H1 (cell line): ENCODE data around the gene ISM1. TPM values are rescaled to one million over a fixed set of nuclear protein-coding genes. Genes with fewer than 3 reads are reported as not detected.

Source experiments
- ZNF274 ChIP-seq: IDR thresholded peaks from 2 replicates; pipeline ENCODE4 v1.7.0; 2012; ENCODE audit warnings: low read length, borderline replicate concordance; ENCODE audit errors: extremely low read depth
- polyA plus RNA-seq, 7 experiments: library from polyadenylated mRNA; depleted of rRNA in 3 of 7; stranded (reverse) in 5 of 7; unstranded in 2 of 7; fragments of >200 nt in 5 of 7; fragments of 200-250 nt in 2 of 7; gene quantifications; 1 replicate in 5 of 7; 2 replicates in 1 of 7; 4 replicates in 1 of 7; pipeline versions ENCODE4 v1.2.1 to v1.2.3, GENCODE V29; 2011 to 2013; ENCODE audit warnings: missing spikeins in 2 of 7, mixed read lengths in 2 of 7
- total RNA-seq: library from RNA; stranded (reverse); fragmentation: NEBNext Ultra II Directional; extraction: Animal tissue kit (Norgen Biotek cat#: 25700); gene quantifications from 2 replicates; pipeline ENCODE4 v1.2.1, GENCODE V29; 2021
- TF ChIP-seq, protein P1 (sequence below): IDR thresholded peaks from 2 replicates; pipeline ENCODE4 v1.6.1; 2012; ENCODE audit warnings: low read length, inconsistent platforms

ISM1 gene
- total and polyA plus RNA-seq, 2 of the 8 experiments (the other 6 are each of a cell fraction or from before 2014, with no cell fraction given), result 0.62 to 0.97 TPM

DNA sequence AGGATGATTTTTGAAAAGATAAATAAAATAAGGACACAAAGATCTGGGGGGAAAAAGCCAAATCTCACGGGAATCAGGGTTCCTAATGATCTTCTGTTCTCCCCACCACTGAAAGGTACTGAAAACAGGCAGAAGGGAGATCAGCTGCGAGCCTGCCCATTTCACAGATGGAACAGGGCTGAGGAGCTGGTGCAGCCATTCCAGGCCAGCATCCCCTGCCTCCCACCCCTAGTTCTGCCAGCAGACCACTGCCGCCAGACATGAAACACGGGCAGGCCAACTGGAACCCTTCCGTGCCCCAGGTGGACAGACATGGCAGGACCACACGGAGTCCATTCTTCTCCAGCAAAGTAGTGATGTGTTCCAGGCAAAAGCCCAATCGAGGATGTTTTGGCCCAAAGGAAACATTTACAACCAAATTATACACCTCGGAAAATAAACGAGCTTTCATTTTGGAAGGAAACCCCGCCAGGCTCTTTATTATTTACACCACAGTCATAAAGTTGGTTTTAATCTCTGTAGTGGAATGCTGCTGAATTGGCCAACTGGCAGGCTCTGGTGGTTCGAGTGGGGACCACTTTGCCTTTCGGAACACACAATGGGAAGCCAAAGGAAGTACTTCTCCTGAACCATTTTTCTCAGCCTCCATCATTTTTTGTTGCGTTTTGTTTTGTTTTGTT lies 28.2 kb downstream of the ISM1 start (continued):
- TF ChIP-seq, protein P1, sequence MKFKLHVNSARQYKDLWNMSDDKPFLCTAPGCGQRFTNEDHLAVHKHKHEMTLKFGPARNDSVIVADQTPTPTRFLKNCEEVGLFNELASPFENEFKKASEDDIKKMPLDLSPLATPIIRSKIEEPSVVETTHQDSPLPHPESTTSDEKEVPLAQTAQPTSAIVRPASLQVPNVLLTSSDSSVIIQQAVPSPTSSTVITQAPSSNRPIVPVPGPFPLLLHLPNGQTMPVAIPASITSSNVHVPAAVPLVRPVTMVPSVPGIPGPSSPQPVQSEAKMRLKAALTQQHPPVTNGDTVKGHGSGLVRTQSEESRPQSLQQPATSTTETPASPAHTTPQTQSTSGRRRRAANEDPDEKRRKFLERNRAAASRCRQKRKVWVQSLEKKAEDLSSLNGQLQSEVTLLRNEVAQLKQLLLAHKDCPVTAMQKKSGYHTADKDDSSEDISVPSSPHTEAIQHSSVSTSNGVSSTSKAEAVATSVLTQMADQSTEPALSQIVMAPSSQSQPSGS, result no peak
- no peak for TF ChIP-seq ZNF274
